Heart left ventricle (tissue), 16 donors: ENCODE data around the gene IGSF6. TPM values are rescaled to one million over a fixed set of nuclear protein-coding genes. Genes with fewer than 3 reads are reported as not detected.
"Not testable (repeated sequence)": the region's sequence is repeated elsewhere in the genome, so short reads cannot be mapped to it uniquely, and the experiment has no call there.

Experiments used
- ATAC-seq, 4 donors: fragments of 200-7000 bp; cut with Tn5 transposase; one replicate each; pipeline ENCODE4 v1.9.1; 2020 to 2022; ENCODE audit warnings: moderate library complexity in 4 of 4, mild to moderate bottlenecking in 3 of 4, moderate number of reproducible peaks in 1 of 4
- DNase-seq, 5 donors: peaks; one replicate each; pipeline ENCODE4 v3.0.0-alpha.2; 2020
- H3K27ac ChIP-seq, 12 donors: fragments of 200-600 bp; sonication (generic) in 4 of 12; one replicate each; pipeline versions ENCODE4 v1.5.0 to v1.8.0; 2016 to 2022; ENCODE audit warnings: mild to moderate bottlenecking in 2 of 12
- H3K27me3 ChIP-seq, 9 donors: fragments of 200-600 bp; sonication (generic) in 2 of 9; one replicate each; pipeline versions ENCODE4 v1.5.1 to v1.8.0; 2016 to 2022; ENCODE audit warnings: mild to moderate bottlenecking in 3 of 9
- H3K36me3 ChIP-seq, 9 donors: fragments of 200-600 bp; sonication (generic) in 2 of 9; one replicate each; pipeline versions ENCODE4 v1.5.0 to v1.8.0; 2018 to 2022; ENCODE audit warnings: mild to moderate bottlenecking in 2 of 9
- H3K4me1 ChIP-seq, 12 donors: fragments of 200-600 bp; sonication (generic) in 4 of 12; one replicate each; pipeline versions ENCODE4 v1.5.0 to v1.8.0; 2016 to 2022; ENCODE audit warnings: mild to moderate bottlenecking in 3 of 12
- H3K4me3 ChIP-seq, 12 donors: fragments of 200-600 bp; sonication (generic) in 4 of 12; one replicate each; pipeline versions ENCODE4 v1.5.0 to v1.8.0; 2017 to 2022; ENCODE audit warnings: mild to moderate bottlenecking in 9 of 12, moderate library complexity in 4 of 12
- H3K9me3 ChIP-seq, 12 donors: fragments of 200-600 bp; sonication (generic) in 4 of 12; one replicate each; pipeline versions ENCODE4 v1.5.0 to v1.8.0; 2016 to 2022; ENCODE audit warnings: mild to moderate bottlenecking in 1 of 12
- POLR2A ChIP-seq, 2 donors: fragments of 450-650 bp; IDR thresholded peaks; one replicate each; pipeline ENCODE4 v1.6.1; 2017; ENCODE audit warnings: antibody characterized with exemption in 2 of 2, mild to moderate bottlenecking in 2 of 2, moderate library complexity in 2 of 2
- WGBS, 4 donors: extraction: QIAGEN DNeasy Blood & Tissue Kit in 2 of 4; methylation state at CpG; one replicate each; pipeline versions ENCODE4 v1.1.5 to v1.1.7; 2013 to 2018; 5-methylcytosine and 5-hydroxymethylcytosine counted together
- intact Hi-C, 10 donors: fragments of 100-400 bp; cut with DNase I; formaldehyde crosslinking; loops; one replicate each; pipeline versions ENCODE4 v1.11.1 to v1.14.2; 2022
- polyA plus RNA-seq, 2 donors: library from polyadenylated mRNA; stranded (reverse); fragments of 200-250 nt; gene quantifications; one replicate each; pipeline ENCODE4 v1.2.3, GENCODE V29; 2013
- total RNA-seq, 9 donors: library from RNA; depleted of rRNA in 2 of 9; stranded (reverse); fragments of >200 nt in 2 of 9; fragmentation: NEBNext Ultra II Directional in 3 of 9; extraction: Animal tissue kit (Norgen Biotek cat#: 25700) in 3 of 9; gene quantifications; one replicate each; pipeline versions ENCODE4 v1.1.0 to v1.2.4, GENCODE V29; 2016 to 2023
- TF ChIP-seq, protein P1 (sequence below), 12 donors: fragments of 200-600 bp; sonication (generic) in 4 of 12; IDR thresholded peaks; one replicate each; pipeline versions ENCODE4 v1.5.0 to v1.8.0; 2018 to 2022; ENCODE audit warnings: antibody characterized with exemption in 12 of 12, mild to moderate bottlenecking in 5 of 12
- donor health status: ischemic (EF 13 %, LVEDD 7.1; RV severe dilation, severe dysfunction).
- donor health status: healthy with polysubstance abuse.
- donor health status: DM: no; HTN: yes; CAD: no.
- donor health status: DM: no; HTN: no; CAD: no.
- donor health status: ischemic (EF 25% LVEDD 6.9; RV normal size, moderate dysfunction).
- donor health status: ischemic (EF 25% LVEDD 5.7; RV mildly dilated, moderate dysfunction).
- donor health status: healthy.
- donor health status: DM: yes; HTN: yes; CAD: no.
- donor health status: ischemic (EF 35%, LVEDD 5.7; RV mildly dilated, moderate dysfunction).
- donor health status: nonischemic (EF 11% LVEDD 7.7; RV severe dilation, severe dysfunction).
- donor health status: DM: yes; HTN: yes; CAD: no.
- donor health status: PGD.
- donor health status: ischemic (EF 29% LVEDD 5.4; RV normal size, mild dysfunction).
- donor health status: nonischemic (EF 23%, LVEDD 6.1; RV moderate dilation, normal function).

Gene IGSF6
- total and polyA plus RNA-seq, 11 donors = 0.56 to 45.0 (median 0.99) TPM

DNA sequence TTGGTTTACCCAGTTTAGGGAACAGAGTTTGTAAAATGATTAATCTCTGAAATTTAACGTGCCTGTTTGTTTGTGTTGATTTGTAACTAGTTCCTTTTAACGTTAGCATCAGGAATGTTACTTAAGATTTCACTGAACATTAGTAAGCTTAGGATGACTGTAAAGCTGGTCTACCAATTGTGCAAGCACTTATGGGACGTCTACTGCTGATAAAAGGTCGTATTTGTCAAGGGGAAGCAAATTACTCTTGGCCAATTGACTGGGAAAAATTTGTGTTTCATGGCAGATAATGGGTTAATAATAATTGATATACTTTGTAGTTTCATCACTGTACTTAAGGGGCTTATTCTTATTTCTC, 41.2 kb downstream of the IGSF6 start:
- TF ChIP-seq POLR2A (IDR thresholded peaks at IDR 0.05) = no peak
- TF ChIP-seq, protein P1, sequence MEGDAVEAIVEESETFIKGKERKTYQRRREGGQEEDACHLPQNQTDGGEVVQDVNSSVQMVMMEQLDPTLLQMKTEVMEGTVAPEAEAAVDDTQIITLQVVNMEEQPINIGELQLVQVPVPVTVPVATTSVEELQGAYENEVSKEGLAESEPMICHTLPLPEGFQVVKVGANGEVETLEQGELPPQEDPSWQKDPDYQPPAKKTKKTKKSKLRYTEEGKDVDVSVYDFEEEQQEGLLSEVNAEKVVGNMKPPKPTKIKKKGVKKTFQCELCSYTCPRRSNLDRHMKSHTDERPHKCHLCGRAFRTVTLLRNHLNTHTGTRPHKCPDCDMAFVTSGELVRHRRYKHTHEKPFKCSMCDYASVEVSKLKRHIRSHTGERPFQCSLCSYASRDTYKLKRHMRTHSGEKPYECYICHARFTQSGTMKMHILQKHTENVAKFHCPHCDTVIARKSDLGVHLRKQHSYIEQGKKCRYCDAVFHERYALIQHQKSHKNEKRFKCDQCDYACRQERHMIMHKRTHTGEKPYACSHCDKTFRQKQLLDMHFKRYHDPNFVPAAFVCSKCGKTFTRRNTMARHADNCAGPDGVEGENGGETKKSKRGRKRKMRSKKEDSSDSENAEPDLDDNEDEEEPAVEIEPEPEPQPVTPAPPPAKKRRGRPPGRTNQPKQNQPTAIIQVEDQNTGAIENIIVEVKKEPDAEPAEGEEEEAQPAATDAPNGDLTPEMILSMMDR (IDR thresholded peaks at IDR 0.05) = no peak
- intact Hi-C loops = no loop called here
- no peak overlapping the region for H3K27ac ChIP-seq
- 34 to 48% (median 44%) methylated on average over 4 of the region's 4 CpGs for WGBS, 4 donors
- no peaks in the 10 kb centered on the region for H3K9me3 ChIP-seq
- H3K4me1 ChIP-seq = peaks cover 0 to 67% (median 31%) of the 10 kb centered on the region in 12 donors
- H3K36me3 ChIP-seq = peaks cover 0 to 8% (median 0%) of the 10 kb centered on the region in 9 donors
- DNase-seq (no peak), ATAC-seq (no peak)
- H3K4me3 ChIP-seq = no peak overlapping the region
- no peaks in the 10 kb centered on the region for H3K27me3 ChIP-seq

DNA sequence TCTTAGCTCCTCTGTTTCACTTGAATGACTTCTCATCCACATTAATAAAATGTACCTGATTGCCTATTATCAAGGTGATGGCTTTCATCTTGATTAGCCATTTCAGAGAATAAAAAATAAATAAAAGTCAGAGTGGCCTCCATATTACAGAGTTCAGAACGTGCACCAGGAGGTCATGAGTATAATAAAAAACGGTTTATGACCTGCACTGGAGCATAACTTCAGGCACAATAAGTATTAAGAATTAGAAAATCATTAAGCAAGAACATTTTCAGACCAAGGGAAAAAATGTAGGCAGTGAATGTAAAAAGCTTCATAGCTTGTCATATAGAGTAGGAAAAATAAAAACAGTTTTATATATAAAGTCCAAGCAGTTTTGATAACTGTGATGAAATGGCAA, 41.6 kb downstream of the IGSF6 start:
- ATAC-seq (no peak), DNase-seq (no peak)
- H3K9me3 ChIP-seq = no peaks in the 10 kb centered on the region
- no peaks in the 10 kb centered on the region for H3K27me3 ChIP-seq
- peaks cover 0 to 67% (median 32%) of the 10 kb centered on the region in 12 donors for H3K4me1 ChIP-seq
- H3K4me3 ChIP-seq = no peak overlapping the region
- TF ChIP-seq, protein P1 (IDR thresholded peaks at IDR 0.05) = no peak
- H3K27ac ChIP-seq = no peak overlapping the region
- H3K36me3 ChIP-seq = peaks cover 0 to 8% (median 0%) of the 10 kb centered on the region in 9 donors
- WGBS, 4 donors = 59 to 83% (median 83%) methylated on average over 2 of the region's 2 CpGs
- intact Hi-C loops = no loop called here

DNA sequence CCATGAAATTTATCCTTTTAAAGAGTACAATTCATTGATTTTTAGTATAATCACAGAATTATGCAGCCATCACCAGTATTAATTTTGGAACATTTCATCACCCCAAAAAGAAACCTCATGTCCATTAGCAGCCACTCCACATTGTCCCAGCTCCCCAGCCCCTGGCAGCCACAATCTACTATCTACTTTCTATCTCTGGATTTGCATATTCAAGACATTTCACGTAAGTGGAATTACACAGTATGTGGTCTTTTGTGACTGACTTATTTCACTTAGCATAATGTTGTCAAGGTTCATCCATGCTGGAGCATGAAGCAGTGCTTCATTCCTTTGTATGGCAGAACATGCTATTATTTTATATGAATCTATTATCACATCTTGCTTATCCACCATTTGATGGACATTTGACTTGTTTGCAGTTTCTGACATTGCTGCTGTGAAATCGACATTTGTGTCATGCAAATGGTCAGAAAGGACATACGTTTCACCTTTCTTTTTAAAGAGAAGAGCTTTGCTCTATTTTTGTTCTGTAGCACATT, 42.3 kb downstream of the IGSF6 start:
- no peak for DNase-seq
- Histone ChIP-seq H3K9me3 (no peaks in the 10 kb centered on the region), H3K27ac (no peak overlapping the region), H3K4me3 (no peak overlapping the region), H3K4me1 (peaks cover 0 to 71% (median 33%) of the 10 kb centered on the region in 12 donors), H3K27me3 (no peaks in the 10 kb centered on the region), H3K36me3 (peaks cover 0 to 8% (median 0%) of the 10 kb centered on the region in 9 donors)
- WGBS, 4 donors = 65 to 69% (median 67%) methylated on average over 3 of the region's 3 CpGs
- ATAC-seq = no peak
- TF ChIP-seq, protein P1 (IDR thresholded peaks at IDR 0.05) = no peak
- TF ChIP-seq POLR2A (IDR thresholded peaks at IDR 0.05) = no peak
- intact Hi-C loops = no loop called here

DNA sequence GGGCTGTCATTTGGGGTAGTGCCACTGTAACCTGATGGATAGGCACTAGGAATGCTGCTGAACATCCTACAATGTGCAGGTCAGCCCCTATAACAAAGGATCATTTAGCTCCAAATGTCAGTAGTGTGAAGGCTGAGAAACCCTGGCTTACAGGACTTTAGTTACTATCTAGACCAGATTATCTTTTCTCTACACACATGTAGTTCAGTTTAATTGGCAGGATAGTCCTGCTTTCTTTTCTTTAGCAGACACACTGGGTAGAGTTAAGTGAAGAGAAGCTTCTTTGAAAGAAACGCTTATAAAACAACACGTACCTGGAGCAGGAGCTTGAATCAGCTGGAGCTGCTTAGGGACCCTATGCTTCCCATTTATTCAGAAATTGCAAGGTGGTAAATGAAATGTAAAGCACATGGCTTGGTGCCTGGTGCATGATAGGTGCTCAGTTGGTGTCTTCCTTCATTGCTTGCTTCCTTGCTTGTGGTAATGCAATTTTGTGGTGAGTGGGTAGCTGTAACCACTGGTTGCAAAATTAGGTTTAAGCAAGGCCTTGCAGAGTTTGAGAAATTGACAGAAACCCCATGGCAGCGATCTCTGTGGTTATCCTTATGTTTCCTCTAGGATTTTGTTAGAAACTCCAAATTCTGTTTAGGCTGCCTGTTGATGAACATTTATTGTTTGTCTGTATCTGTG, 43.6 kb downstream of the IGSF6 start:
- H3K36me3 ChIP-seq = peaks cover 0 to 6% (median 0%) of the 10 kb centered on the region in 9 donors
- DNase-seq (no peak), ATAC-seq (peak in 1 of 4 donors; percentile 55)
- no peak for TF ChIP-seq POLR2A (IDR thresholded peaks at IDR 0.05)
- TF ChIP-seq, protein P1 (IDR thresholded peaks at IDR 0.05) = no peak
- H3K27me3 ChIP-seq = no peaks in the 10 kb centered on the region
- no peak overlapping the region for H3K4me3 ChIP-seq
- H3K9me3 ChIP-seq = no peaks in the 10 kb centered on the region
- peaks cover 0 to 84% (median 42%) of the 10 kb centered on the region in 12 donors for H3K4me1 ChIP-seq
- no peak overlapping the region for H3K27ac ChIP-seq
- intact Hi-C loops = no loop called here
- 84 to 96% (median 88%) methylated on average over 3 of the region's 3 CpGs for WGBS, 4 donors

DNA sequence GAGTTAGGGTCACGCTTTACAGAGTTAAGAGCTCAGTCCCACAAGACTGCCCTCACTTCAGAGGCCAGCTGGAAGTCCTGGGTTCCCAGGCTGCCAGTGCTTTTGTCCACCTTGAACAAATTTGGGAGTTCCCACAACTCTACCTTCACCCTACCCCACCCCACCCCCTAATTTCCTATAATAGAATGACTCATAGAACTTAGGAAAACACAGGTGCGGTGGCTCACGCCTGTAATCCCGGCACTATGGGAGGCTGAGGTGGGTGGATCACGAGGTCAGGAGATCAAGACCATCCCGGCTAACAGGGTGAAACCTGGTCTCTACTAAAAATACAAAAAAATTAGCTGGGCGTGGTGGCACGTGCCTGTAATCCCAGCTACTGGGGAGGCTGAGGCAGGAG, 46.6 kb downstream of the IGSF6 start:
- H3K27me3 ChIP-seq, H3K4me3 ChIP-seq, H3K27ac ChIP-seq, ATAC-seq, H3K36me3 ChIP-seq, DNase-seq, intact Hi-C loops, H3K9me3 ChIP-seq: not testable (repeated sequence)
- WGBS, 4 donors = 90 to 95% (median 93%) methylated on average over 8 of the region's 8 CpGs
- peaks cover 3 to 92% (median 39%) of the 10 kb centered on the region in 12 donors for H3K4me1 ChIP-seq
